HG02938 (cell line): ENCODE results near the gene NTM.

ENCODE experiments used
- ATAC-seq: cut with Tn5 transposase; IDR thresholded peaks from one replicate; pipeline ENCODE4 v1.9.1; 2021; ENCODE audit warnings: mild to moderate bottlenecking, moderate library complexity; ENCODE audit not compliant: unreplicated experiment

NTM gene

DNA sequence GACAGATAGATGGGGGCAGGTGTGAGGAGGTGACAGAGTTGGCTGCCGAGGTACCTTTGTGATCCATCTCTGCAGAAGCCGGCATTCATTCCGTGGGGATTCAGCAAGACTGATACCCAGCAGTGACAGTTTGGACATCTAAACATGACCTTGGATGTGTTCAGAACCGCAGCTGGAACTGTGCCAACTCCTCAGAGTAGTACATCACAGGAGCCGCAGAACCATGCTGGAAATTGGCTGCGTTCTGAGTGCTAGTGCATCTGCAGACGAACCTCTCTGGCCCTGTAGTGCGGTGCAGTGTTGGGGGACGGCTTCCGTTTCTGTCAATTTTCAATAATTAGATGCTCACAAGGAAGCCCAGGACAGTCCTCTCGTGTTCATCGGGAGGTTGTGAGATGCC lies 772.1 kb downstream of the NTM start:
- no peak for ATAC-seq

GRCh38 chr11:132147464-132147863 lies 777.0 kb downstream of the NTM start:
- ATAC-seq = no peak

DNA sequence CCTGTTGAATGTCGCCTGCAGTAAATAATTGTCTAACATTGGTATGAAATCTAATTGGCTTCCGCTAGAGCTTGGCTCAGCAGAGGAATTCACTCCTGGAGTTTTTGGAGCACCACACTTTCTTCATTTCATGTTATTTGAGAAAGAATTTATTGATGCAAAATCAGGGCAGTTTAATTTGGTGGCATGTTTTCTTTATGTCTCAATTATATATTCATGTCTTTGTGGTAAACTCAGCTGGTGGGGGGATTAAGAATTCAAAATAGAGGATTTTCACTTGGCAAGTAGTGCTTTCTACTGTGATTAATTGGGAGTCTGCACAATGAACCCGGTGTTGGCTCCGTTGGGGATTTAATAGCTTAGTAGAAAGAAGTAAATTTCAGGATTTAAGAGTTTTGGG lies 784.4 kb downstream of the NTM start:
- ATAC-seq = no peak

GRCh38 chr11:132158091-132158490 lies 787.7 kb downstream of the NTM start:
- ATAC-seq = no peak

DNA sequence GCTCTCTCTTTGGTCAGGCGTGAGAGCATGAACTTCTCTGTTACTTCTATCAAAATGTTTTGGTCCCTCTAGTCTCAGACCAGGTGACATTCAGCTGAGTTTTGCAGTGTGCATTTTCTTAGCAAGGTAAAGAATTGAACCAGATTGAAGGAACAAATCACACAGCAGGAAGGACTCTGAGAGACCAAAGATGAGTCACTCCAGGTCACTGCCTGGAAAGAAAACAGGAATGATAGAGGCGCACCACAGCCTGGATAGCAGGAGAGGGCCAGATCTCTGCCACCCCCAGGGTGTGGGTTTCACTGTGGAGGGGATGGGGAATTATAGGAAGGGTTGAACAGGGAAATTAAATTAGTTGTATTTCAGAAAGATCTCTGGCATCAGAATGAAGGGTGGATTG lies 788.3 kb downstream of the NTM start:
- ATAC-seq = no peak

DNA sequence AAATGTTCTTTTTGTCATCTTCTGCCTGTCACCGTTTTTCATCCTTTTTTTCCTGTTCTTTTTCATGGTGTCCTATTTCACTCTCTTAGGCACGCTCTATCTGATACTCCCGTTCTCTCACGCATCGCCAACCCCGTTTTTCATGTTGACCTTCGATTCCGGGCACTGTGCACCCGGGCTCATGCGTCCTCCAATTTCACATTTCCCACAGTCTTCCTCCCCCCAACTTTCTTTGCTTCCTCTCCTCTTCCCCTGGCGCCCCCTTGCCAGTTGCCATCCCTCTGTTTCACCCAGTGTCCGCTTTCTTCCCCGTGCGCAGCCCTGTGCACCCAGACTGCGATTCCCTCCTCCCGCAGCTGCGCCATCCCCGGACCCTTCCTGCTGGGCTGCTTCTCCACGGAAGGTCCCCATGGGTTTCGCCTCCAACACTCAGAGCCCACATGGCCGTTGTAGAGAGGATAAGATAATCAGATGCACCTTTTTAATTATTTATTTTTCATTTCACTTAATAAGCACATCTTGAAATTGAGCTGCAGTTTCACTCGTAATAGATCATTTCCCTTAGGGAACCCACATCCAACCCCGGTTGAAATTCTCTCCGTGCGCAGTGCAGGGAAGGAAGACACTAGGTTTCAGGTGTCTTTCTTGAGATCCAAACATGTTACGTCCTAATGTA lies 791.1 kb downstream of the NTM start:
- no peak for ATAC-seq

DNA sequence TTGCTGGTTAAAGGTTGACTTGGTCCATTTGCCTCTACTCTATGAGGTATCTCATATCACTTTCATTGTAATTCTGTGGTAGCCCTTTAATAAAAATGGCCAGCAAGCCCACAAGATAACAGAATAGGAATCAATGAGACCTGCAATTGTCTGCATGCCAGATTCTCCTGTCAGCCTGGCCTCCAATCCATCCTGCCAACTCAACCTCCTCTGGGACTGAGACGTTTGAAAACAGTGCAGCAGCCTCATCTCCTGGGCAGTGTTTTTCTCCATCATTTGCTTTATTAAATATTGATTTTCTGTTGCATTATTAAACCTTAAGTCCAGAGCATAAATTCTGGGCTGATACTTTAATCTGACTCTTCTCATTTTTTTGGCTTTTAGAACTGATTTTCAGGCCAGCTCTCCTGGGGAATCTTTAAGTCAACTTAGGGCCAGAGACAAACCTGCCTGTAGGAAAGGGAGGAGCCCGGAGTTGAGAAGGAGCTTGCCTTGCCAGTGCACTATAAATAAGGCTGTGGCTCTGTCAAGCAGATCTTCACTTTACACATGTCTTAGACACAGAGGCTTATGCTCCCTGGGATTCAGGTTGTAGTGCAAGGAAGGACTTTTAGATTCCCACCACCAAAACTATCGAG lies 798.0 kb downstream of the NTM start:
- ATAC-seq = no peak

- no peak for ATAC-seq
Measured at GRCh38 chr11:132171031-132171430, 800.6 kb downstream of the NTM start.

DNA sequence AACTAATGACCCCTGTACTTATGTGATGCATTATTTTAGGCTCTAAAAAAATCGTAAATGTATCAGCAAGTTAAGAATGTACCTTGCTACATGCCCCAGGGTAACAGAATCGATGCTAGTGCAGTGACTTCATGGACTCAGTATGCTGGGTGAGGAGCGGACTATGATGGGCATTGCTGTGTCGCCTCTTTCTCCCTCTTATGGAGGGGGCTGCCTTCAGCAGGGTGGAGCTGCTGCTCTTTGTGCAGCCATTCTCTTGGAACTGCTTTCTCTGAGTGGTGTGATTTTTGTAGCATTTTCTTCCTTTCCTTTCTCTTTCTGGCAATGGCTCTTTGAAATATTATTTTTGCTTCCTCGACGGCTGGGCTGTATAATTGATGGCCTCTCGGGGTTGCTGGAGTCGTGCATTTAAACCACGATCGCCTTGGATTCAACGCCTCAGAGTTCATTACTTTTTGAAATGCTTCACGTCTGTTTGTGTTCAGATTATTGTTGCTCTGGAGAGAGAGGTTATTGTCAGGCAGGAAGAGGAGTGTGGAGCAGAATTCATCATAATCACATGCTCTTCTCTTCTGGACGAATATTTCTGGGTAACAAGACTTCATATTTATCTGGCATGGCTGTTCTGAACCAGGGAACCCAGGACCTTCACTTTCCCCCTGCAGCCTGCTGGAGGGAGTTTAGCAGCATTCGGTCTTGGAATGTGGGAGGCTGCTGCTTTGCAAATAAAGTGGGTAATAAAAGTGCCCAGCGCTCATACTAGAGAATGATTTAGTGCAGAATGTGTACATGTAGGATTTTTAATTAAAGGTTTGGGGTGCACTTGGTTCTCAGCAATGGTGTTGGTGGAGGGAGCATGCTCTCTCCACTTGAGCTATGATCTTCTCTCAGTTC lies 804.2 kb downstream of the NTM start:
- ATAC-seq = no peak

- ATAC-seq = no peak
Measured at GRCh38 chr11:132177106-132177505, 806.7 kb downstream of the NTM start.

GRCh38 chr11:132184079-132184478 lies 813.7 kb downstream of the NTM start:
- no peak for ATAC-seq

DNA sequence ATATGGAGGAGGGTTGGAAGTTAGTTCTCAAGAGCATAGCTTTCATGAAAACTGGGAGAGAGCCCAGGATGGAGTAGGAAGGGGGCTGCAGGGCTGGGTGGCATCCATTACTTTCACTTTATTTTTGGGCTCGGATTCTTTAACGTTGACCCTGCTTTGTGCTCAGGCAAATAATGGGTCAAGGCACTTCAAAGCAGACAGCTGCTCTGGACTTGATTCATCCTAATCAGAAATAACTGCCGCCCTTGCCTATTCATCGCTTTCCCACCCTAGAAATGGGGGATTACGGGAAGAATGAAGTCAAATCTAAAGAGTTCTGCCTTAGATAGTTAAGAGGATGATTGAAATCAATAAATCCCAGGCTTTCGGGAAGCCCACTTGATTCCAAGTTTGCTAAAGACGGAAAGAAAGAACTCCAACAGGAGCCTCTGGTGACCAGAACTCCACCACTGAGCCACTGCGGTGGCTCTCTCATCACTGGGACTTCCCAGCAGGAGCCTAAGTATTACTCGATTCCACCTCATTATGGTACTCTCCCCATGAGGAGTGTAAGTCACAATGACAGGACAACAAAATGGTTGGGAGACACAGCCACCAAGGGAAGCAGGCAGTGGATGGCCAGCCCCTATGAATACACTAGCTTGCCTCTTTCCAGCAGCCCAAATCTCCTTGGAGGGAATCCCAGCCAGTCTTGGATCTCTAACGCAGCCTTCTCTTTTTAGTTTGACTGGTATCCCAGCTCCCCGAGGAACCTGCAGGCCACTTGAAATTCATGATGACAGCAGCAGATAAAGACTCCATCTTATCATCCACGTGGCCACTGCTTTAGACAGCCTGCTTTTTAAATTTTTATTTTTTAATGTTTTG lies 815.5 kb downstream of the NTM start:
- no peak for ATAC-seq

- no peak for ATAC-seq
Measured at GRCh38 chr11:132186699-132187098, 816.3 kb downstream of the NTM start.

DNA sequence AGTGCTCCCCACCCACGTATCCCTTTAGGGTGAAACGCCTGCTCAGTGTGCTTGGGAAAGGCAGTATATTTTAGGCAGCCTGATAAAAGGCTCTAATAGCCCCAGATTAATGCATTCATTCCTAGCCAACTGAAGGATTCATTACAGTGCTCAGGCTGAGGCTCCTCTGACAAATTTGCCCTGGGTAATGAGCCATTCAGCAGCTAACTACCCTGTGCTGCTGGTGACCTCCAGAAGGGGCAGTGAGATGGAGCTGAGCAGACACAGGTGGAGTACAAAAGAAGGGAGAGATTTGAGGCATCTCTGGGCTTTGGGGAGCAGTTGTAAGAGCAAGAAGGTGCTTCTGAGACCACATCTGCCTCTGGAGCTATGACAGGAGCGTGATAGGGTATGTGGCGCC lies 817.0 kb downstream of the NTM start:
- no peak for ATAC-seq

DNA sequence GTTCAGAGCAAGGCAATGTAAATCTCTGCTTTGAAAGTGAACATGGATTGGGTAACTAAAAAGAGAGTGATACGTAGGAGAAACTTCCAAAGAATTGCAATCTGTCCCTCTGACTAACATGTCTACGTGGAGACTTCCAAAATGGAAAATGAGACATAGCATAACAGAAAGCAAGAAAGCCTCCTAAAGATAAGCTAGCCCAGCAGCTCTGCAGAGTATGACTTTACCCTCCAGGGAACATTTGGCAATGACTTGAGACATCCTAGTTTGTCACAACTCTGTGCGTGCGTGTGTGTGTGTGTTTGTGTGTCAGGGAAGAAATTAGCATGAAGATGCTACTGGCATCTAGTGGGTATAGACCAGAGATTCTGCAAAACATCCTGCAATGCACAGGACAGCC lies 817.4 kb downstream of the NTM start:
- ATAC-seq = no peak

DNA sequence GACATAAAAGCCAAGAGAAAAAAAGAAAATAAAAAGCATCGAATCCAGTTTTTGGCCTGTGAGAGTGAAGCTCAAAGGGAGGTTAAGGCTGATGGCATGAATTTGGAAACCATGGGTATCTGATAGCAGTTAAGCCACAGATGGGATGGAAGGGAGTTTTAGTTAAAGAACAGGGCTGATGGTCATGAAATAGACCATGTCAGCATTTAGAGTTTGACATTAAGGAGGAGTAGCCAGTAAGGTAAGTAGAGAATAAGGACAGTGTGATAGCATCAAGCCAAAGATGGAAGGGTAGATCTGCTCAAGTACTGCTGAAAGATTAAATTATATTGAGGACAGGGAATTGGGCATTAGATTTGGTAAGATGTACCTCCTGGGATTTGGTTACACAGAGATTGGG lies 826.5 kb downstream of the NTM start:
- ATAC-seq = no peak

- no peak for ATAC-seq
Measured at GRCh38 chr11:132200353-132200936, 830.0 kb downstream of the NTM start.

DNA sequence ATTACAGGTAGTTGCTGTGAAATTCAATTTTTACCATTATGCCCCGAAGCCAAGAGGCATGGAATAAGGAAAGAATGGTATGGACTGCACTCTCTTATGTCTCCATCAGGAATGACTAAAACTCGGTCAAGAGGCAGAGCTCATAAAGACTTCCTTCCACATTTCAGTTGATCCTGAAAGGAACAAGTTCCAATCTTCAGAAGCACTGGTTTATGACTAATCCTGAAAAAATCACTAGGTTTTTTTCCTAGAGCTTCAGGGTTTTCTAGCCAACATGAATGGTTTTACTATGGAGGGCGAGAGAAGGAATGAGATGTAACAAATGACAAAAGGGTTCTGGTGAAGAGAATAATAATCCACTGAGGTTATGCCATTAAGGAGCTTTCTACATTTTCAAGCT lies 832.2 kb downstream of the NTM start:
- ATAC-seq = no peak

- ATAC-seq = no peak
Measured at GRCh38 chr11:132205006-132205405, 834.6 kb downstream of the NTM start.

- ATAC-seq = no peak
Measured at GRCh38 chr11:132205496-132205895, 835.1 kb downstream of the NTM start.

GRCh38 chr11:132206993-132207392 lies 836.6 kb downstream of the NTM start:
- no peak for ATAC-seq
